ENCODE measurements around the gene SLC37A4. TPM values are rescaled to one million over a fixed set of nuclear protein-coding genes. Genes with fewer than 3 reads are reported as not detected.

SLC37A4 gene
- total and polyA plus RNA-seq, 2 of the 13 experiments (the other 11 are each of a cell fraction or from before 2014, with no cell fraction given) = 43.0 to 56.1 TPM

DNA sequence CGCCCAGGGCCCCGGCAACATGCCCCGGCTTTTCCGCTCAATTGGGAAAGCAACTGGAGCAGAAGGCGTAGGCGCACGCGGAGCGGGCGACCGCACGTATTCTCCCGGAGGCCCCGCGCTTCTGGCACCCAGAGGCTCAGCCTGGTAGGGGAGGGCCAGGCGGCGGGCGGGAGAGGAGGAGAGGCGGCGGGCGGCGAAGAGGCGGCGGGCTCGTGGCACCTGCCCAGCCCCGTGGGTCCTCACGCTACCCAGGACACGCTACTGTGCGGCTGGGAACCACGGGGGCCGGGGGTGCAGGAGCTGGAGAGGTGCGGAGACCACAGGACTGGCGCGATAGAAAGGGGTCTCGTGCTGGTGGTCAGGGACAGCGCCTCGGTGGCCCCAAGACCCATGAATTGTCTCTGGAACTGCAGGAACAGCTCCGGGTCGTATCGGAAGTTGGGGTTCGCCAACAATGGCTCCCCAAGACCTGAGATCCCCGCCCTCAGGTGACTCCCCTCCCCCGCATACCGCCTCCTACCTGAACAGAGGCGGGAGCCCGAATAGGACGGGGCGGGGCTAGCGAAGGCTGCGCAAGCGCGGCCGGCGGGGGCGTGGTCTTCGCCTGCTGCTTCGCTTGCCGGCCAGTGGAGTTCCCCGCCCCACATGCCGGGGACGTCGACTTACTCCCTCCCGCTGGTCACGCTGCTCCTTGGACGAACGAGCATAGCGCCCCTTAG is at the start of gene SLC37A4 (continued):
- TF ChIP-seq, protein P1, sequence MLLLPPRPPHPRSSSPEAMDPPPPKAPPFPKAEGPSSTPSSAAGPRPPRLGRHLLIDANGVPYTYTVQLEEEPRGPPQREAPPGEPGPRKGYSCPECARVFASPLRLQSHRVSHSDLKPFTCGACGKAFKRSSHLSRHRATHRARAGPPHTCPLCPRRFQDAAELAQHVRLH (CRISPR knock-in tag; IDR thresholded peaks at IDR 0.05; ENCODE audit: borderline replicate concordance, low read depth) = peak; percentile 95
- TF ChIP-seq FOXM1 (CRISPR knock-in tag; IDR thresholded peaks at IDR 0.05) (no peak), CENPT (CRISPR knock-in tag; IDR thresholded peaks at IDR 0.05; ENCODE audit: low read depth) (0 out of 2 replicates have a peak, but pooled peaks have one; percentile 67), NONO (IDR thresholded peaks at IDR 0.05) (no peak), NONO (CRISPR knock-in tag; conservative IDR thresholded peaks at IDR 0.05) (peak; percentile 78), GLI4 (CRISPR knock-in tag; IDR thresholded peaks at IDR 0.05; ENCODE audit: borderline replicate concordance) (peak; percentile 95; the same call in 1 of the 2 replicates), XRCC5 (optimal IDR thresholded peaks at IDR 0.05; ENCODE audit: low read length) (peak; percentile 94), ZFP36L1 (CRISPR knock-in tag; IDR thresholded peaks at IDR 0.05) (peak; percentile 96), KLF11 (CRISPR knock-in tag; IDR thresholded peaks at IDR 0.05) (peak; percentile 91; the same call in 1 of the 2 replicates), ZNF776 (CRISPR knock-in tag; IDR thresholded peaks at IDR 0.05) (no peak; the same call in 1 of the 2 replicates), SNAI1 (CRISPR knock-in tag; IDR thresholded peaks at IDR 0.05; ENCODE audit: borderline replicate concordance) (no peak), EEA1 (CRISPR knock-in tag; IDR thresholded peaks at IDR 0.05; ENCODE audit: borderline replicate concordance) (peak; percentile 74; the same call in 1 of the 2 replicates), SIN3B (IDR thresholded peaks at IDR 0.05; ENCODE audit: low read length) (no peak), HNF4A (CRISPR knock-in tag; IDR thresholded peaks at IDR 0.05) (peak; percentile 54; the same call in 1 of the 2 replicates), RBFOX2 (IDR thresholded peaks at IDR 0.05; ENCODE audit: low read depth, low read length) (peak; percentile 77), ZNF629 (CRISPR knock-in tag; conservative IDR thresholded peaks at IDR 0.05) (no peak; the same call in 1 of the 2 replicates), FOXK1 (CRISPR knock-in tag; IDR thresholded peaks at IDR 0.05; ENCODE audit: borderline replicate concordance, low read depth) (no peak), ATF7 (IDR thresholded peaks at IDR 0.05) (no peak), ATF7 (CRISPR knock-in tag; IDR thresholded peaks at IDR 0.05) (no peak), HOXA5 (CRISPR knock-in tag; IDR thresholded peaks at IDR 0.05) (peak; percentile 79; the same call in 1 of the 2 replicates), SIX4 (CRISPR knock-in tag; IDR thresholded peaks at IDR 0.05) (peak; percentile 74; the same call in 1 of the 2 replicates)
- TF ChIP-seq, protein P2, sequence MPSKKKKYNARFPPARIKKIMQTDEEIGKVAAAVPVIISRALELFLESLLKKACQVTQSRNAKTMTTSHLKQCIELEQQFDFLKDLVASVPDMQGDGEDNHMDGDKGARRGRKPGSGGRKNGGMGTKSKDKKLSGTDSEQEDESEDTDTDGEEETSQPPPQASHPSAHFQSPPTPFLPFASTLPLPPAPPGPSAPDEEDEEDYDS (CRISPR knock-in tag; IDR thresholded peaks at IDR 0.05) = peak; percentile 81
- TF ChIP-seq, protein P3, sequence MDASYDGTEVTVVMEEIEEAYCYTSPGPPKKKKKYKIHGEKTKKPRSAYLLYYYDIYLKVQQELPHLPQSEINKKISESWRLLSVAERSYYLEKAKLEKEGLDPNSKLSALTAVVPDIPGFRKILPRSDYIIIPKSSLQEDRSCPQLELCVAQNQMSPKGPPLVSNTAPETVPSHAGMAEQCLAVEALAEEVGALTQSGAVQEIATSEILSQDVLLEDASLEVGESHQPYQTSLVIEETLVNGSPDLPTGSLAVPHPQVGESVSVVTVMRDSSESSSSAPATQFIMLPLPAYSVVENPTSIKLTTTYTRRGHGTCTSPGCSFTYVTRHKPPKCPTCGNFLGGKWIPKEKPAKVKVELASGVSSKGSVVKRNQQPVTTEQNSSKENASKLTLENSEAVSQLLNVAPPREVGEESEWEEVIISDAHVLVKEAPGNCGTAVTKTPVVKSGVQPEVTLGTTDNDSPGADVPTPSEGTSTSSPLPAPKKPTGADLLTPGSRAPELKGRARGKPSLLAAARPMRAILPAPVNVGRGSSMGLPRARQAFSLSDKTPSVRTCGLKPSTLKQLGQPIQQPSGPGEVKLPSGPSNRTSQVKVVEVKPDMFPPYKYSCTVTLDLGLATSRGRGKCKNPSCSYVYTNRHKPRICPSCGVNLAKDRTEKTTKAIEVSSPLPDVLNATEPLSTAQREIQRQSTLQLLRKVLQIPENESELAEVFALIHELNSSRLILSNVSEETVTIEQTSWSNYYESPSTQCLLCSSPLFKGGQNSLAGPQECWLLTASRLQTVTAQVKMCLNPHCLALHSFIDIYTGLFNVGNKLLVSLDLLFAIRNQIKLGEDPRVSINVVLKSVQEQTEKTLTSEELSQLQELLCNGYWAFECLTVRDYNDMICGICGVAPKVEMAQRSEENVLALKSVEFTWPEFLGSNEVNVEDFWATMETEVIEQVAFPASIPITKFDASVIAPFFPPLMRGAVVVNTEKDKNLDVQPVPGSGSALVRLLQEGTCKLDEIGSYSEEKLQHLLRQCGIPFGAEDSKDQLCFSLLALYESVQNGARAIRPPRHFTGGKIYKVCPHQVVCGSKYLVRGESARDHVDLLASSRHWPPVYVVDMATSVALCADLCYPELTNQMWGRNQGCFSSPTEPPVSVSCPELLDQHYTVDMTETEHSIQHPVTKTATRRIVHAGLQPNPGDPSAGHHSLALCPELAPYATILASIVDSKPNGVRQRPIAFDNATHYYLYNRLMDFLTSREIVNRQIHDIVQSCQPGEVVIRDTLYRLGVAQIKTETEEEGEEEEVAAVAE (CRISPR knock-in tag; IDR thresholded peaks at IDR 0.05; ENCODE audit: borderline replicate concordance) = no peak
- TF ChIP-seq, protein P4, sequence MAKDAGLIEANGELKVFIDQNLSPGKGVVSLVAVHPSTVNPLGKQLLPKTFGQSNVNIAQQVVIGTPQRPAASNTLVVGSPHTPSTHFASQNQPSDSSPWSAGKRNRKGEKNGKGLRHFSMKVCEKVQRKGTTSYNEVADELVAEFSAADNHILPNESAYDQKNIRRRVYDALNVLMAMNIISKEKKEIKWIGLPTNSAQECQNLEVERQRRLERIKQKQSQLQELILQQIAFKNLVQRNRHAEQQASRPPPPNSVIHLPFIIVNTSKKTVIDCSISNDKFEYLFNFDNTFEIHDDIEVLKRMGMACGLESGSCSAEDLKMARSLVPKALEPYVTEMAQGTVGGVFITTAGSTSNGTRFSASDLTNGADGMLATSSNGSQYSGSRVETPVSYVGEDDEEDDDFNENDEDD (CRISPR knock-in tag; IDR thresholded peaks at IDR 0.05; ENCODE audit: borderline replicate concordance) = peak; percentile 98

Data from HepG2 (cell line).